RWPE1 (cell line): Measurements from ENCODE around the gene MCOLN2.
"Not testable (repeated sequence)": the region's sequence is repeated elsewhere in the genome, so short reads cannot be mapped to it uniquely, and the experiment has no call there.

ENCODE experiments used
- CTCF ChIA-PET: fragments of 350-600 bp; sonication (Branson Sonifier 250); formaldehyde crosslinking; extraction: SDS; loops from one replicate; lab custom pipeline; 2021; lab: Yijun Ruan, JAX
- POLR2A ChIA-PET: fragments of 400-600 bp; formaldehyde crosslinking; extraction: SDS; loops from one replicate; lab custom pipeline; 2020; ENCODE audit warnings: antibody characterized with exemption; ENCODE audit not compliant: low non-redundant PET; lab: Yijun Ruan, JAX
- DNase-seq: peaks from one replicate; pipeline ENCODE4 v3.0.0; 2012; ENCODE audit warnings: low spot score
- H3K27ac ChIP-seq: fragments of 450-650 bp; 2 replicates; pipeline ENCODE4 v1.5.1; 2017
- CTCF ChIP-seq: fragments of 450-650 bp; conservative IDR thresholded peaks from 2 replicates; pipeline ENCODE4 v1.5.1; 2017; ENCODE audit warnings: low read depth, mild to moderate bottlenecking

MCOLN2 gene

DNA sequence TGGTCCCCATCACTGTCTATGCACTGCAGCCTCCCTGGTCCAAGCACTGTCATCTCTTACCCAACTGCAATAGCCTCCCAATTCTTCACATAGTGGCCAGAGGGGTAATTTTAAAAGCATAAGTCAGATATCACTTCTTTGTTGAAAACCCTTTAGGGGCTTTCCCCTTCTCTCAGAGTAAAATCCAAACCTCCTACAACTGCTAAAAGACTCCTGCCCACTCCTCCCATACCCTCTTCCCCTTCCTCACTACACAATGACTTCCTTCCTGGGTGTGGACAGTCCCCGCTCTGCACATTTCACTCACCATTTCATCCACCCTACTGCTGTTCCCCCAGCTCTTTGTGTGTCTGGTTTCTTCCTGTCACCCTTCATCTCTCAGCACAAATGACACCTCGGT lies 8.3 kb downstream of the MCOLN2 start:
- ChIA-PET CTCF (no interaction called here), POLR2A (no interaction called here)
- TF ChIP-seq CTCF: no peak
- DNase-seq: no peak
- no peak overlapping the region for H3K27ac ChIP-seq

GRCh38 chr1:84986561-84986960 lies 10.4 kb downstream of the MCOLN2 start:
- DNase-seq, POLR2A ChIA-PET, H3K27ac ChIP-seq: not testable (repeated sequence)
- CTCF ChIA-PET: interaction anchor here (0.6 kb wide), 1 partner anchor 59 kb away, joined by 3 read pairs; no protein-coding TSS in a partner anchor

DNA sequence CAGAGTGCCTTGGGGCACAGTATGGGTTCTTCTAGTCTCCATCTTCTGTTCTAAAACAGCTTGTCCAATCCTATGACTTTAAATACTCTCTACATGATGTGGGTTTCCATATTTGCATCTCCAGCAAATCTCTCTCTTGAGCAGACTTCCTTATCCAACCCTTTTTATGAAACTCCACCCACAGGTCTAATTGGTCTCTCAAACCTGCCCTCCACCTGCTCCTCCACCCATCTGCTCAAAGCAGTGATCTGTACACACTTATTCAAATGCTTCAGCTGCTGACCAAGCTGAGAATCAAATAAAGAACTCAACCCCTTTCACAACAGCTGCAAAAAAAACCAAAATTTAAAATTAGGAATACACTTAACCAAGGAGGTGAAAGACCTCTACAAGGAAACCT lies 11.5 kb downstream of the MCOLN2 start:
- TF ChIP-seq CTCF: no peak
- ChIA-PET POLR2A (no interaction called here), CTCF (interaction anchor here (0.6 kb wide), 1 partner anchor 9 kb away, joined by 3 read pairs; no protein-coding TSS in a partner anchor)
- DNase-seq: no peak
- H3K27ac ChIP-seq: no peak overlapping the region

DNA sequence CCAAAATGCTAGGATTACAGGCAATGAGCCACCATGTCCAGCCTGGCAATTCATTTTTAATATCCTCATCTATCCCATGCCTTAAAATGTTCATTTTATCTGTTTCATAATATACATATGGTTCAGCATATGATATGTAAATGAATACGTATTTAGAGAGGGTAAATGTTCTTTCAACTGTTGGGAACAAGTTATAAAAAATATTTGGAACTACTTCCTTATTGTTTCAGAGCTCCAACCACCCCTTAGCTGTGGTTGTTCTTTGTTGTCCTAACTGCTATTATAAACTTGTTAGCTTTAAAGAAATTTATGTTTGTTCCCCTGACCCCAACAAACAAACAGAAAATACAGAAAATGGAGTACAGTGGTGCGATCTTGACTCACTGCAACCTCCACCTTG lies 14.5 kb downstream of the MCOLN2 start:
- no peak for DNase-seq
- H3K27ac ChIP-seq: no peak overlapping the region
- ChIA-PET CTCF (interaction anchor here (1.0 kb wide), 1 partner anchor 146 kb away, joined by 3 read pairs; no protein-coding TSS in a partner anchor), POLR2A (no interaction called here)
- no peak for TF ChIP-seq CTCF

- CTCF ChIA-PET: no interaction called here
Measured at GRCh38 chr1:84975035-84975434, 21.9 kb downstream of the MCOLN2 start.

GRCh38 chr1:84973498-84974334 lies 23.2 kb downstream of the MCOLN2 start:
- no peak for DNase-seq
- POLR2A ChIA-PET: no interaction called here
- CTCF ChIA-PET: interaction anchor here (0.7 kb wide), 1 partner anchor 37 kb away, joined by 3 read pairs; no protein-coding TSS in a partner anchor
- no peak for TF ChIP-seq CTCF
- H3K27ac ChIP-seq: no peak overlapping the region

More at GRCh38 chr1:84975035-84975434, 21.9 kb downstream of the MCOLN2 start:
- POLR2A ChIA-PET: no interaction called here
- no peak overlapping the region for H3K27ac ChIP-seq
- no peak for TF ChIP-seq CTCF
- no peak for DNase-seq

GRCh38 chr1:84972377-84972987 lies 24.4 kb downstream of the MCOLN2 start:
- H3K27ac ChIP-seq: no peak overlapping the region
- no peak for TF ChIP-seq CTCF
- no peak for DNase-seq
- ChIA-PET POLR2A (no interaction called here), CTCF (no interaction called here)
